Smooth muscle cell (in vitro differentiated cells): ENCODE measurements around the gene SLC28A2. TPM values are rescaled to one million over a fixed set of nuclear protein-coding genes. Genes with fewer than 3 reads are reported as not detected.

Source experiments
- DNase-seq: peaks from one replicate; lab custom pipeline; 2025; ENCODE audit not compliant: unreplicated experiment; lab: John Stamatoyannopoulos, UW
- H2AFZ ChIP-seq: fragments of 200-600 bp; sonication (generic); 2 replicates; pipeline ENCODE4 v1.6.0; 2016; ENCODE audit warnings: antibody characterized with exemption, low read depth, mild to moderate bottlenecking
- H3F3A ChIP-seq: fragments of 200-600 bp; sonication (generic); 2 replicates; pipeline ENCODE4 v1.6.0; 2017; ENCODE audit warnings: antibody characterized with exemption, low read depth
- H3K27ac ChIP-seq: fragments of 200-600 bp; sonication (generic); 2 replicates; pipeline ENCODE4 v1.5.1; 2016; ENCODE audit warnings: low read depth, mild to moderate bottlenecking
- H3K27me3 ChIP-seq: fragments of 200-600 bp; sonication (generic); 2 replicates; pipeline ENCODE4 v1.6.1; 2016; ENCODE audit warnings: low read depth, mild to moderate bottlenecking
- H3K36me3 ChIP-seq: fragments of 200-600 bp; sonication (generic); 2 replicates; pipeline ENCODE4 v1.5.1; 2016; ENCODE audit warnings: low read depth
- H3K4me1 ChIP-seq: fragments of 200-600 bp; sonication (generic); 2 replicates; pipeline ENCODE4 v1.5.1; 2016; ENCODE audit warnings: low read depth
- H3K4me2 ChIP-seq: fragments of 200-600 bp; sonication (generic); 2 replicates; pipeline ENCODE4 v1.6.0; 2016; ENCODE audit warnings: mild to moderate bottlenecking
- H3K4me3 ChIP-seq: fragments of 200-600 bp; sonication (generic); 2 replicates; pipeline ENCODE4 v1.5.1; 2016; ENCODE audit warnings: mild to moderate bottlenecking
- H3K79me2 ChIP-seq: fragments of 200-600 bp; sonication (generic); 2 replicates; pipeline ENCODE4 v1.6.0; 2016; ENCODE audit warnings: low read depth, mild to moderate bottlenecking
- H3K9ac ChIP-seq: fragments of 200-600 bp; sonication (generic); 2 replicates; pipeline ENCODE4 v1.6.0; 2016; ENCODE audit warnings: low read depth
- H3K9me3 ChIP-seq: fragments of 200-600 bp; sonication (generic); replicated peaks from 2 replicates; pipeline ENCODE4 v1.5.1; 2016; ENCODE audit warnings: low read depth
- H4K20me1 ChIP-seq: fragments of 200-600 bp; sonication (generic); 2 replicates; pipeline ENCODE4 v1.6.0; 2016; ENCODE audit warnings: low read depth
- WGBS: methylation state at CpG from one replicate; pipeline ENCODE4 v1.1.7; 2016; ENCODE audit warnings: low lambda C conversion rate; 5-methylcytosine and 5-hydroxymethylcytosine counted together
- polyA plus RNA-seq: library from polyadenylated mRNA; unstranded; fragments of >200 nt; fragmentation: Nextera tagmentation; extraction: Ambion mirVana; gene quantifications from 2 replicates; pipeline ENCODE4 v1.2.1, GENCODE V29; 2016
- total RNA-seq: library from RNA; depleted of rRNA; stranded (reverse); fragments of >200 nt; gene quantifications from 2 replicates; pipeline ENCODE4 v1.2.3, GENCODE V29; 2014
- TF ChIP-seq, protein P1 (sequence below): fragments of 200-600 bp; sonication (generic); IDR thresholded peaks from 2 replicates; pipeline ENCODE4 v1.5.1; 2017; ENCODE audit warnings: borderline replicate concordance, mild to moderate bottlenecking, antibody characterized with exemption; ENCODE audit not compliant: insufficient read depth, poor library complexity, severe bottlenecking

Gene SLC28A2
- total and polyA plus RNA-seq, 2 experiments from 2014 or later, result not detected

GRCh38 chr15:45268135-45268534 is 16.1 kb downstream of the SLC28A2 start:
- H3F3A ChIP-seq, result no peaks in the 10 kb centered on the region
- no peaks in the 10 kb centered on the region for H3K36me3 ChIP-seq
- H3K27ac ChIP-seq, result no peak overlapping the region
- TF ChIP-seq, protein P1, sequence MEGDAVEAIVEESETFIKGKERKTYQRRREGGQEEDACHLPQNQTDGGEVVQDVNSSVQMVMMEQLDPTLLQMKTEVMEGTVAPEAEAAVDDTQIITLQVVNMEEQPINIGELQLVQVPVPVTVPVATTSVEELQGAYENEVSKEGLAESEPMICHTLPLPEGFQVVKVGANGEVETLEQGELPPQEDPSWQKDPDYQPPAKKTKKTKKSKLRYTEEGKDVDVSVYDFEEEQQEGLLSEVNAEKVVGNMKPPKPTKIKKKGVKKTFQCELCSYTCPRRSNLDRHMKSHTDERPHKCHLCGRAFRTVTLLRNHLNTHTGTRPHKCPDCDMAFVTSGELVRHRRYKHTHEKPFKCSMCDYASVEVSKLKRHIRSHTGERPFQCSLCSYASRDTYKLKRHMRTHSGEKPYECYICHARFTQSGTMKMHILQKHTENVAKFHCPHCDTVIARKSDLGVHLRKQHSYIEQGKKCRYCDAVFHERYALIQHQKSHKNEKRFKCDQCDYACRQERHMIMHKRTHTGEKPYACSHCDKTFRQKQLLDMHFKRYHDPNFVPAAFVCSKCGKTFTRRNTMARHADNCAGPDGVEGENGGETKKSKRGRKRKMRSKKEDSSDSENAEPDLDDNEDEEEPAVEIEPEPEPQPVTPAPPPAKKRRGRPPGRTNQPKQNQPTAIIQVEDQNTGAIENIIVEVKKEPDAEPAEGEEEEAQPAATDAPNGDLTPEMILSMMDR, result no peak
- no peak overlapping the region for H3K9ac ChIP-seq
- H2AFZ ChIP-seq, result no peak overlapping the region
- 58% methylated on average over 2 of the region's 2 CpGs for WGBS
- no peaks in the 10 kb centered on the region for H3K27me3 ChIP-seq
- no peak overlapping the region for H3K4me3 ChIP-seq
- no peaks in the 10 kb centered on the region for H4K20me1 ChIP-seq
- no peaks in the 10 kb centered on the region for H3K79me2 ChIP-seq
- no peak for DNase-seq
- H3K9me3 ChIP-seq, result no peaks in the 10 kb centered on the region
- no peak overlapping the region for H3K4me2 ChIP-seq
- H3K4me1 ChIP-seq, result no peaks in the 10 kb centered on the region

GRCh38 chr15:45274636-45275380 is 22.8 kb downstream of the SLC28A2 start:
- WGBS, result 75% methylated on average over 5 of the region's 5 CpGs
- no peaks in the 10 kb centered on the region for H4K20me1 ChIP-seq
- no peaks in the 10 kb centered on the region for H3K27me3 ChIP-seq
- H3K4me2 ChIP-seq, result no peak overlapping the region
- no peaks in the 10 kb centered on the region for H3K36me3 ChIP-seq
- H3K27ac ChIP-seq, result no peak overlapping the region
- TF ChIP-seq, protein P1, result no peak
- H3K4me1 ChIP-seq, result no peaks in the 10 kb centered on the region
- no peak overlapping the region for H2AFZ ChIP-seq
- H3K79me2 ChIP-seq, result no peaks in the 10 kb centered on the region
- H3K9ac ChIP-seq, result no peak overlapping the region
- H3K4me3 ChIP-seq, result no peak overlapping the region
- H3K9me3 ChIP-seq, result no peaks in the 10 kb centered on the region
- DNase-seq, result no peak
- H3F3A ChIP-seq, result no peaks in the 10 kb centered on the region

DNA sequence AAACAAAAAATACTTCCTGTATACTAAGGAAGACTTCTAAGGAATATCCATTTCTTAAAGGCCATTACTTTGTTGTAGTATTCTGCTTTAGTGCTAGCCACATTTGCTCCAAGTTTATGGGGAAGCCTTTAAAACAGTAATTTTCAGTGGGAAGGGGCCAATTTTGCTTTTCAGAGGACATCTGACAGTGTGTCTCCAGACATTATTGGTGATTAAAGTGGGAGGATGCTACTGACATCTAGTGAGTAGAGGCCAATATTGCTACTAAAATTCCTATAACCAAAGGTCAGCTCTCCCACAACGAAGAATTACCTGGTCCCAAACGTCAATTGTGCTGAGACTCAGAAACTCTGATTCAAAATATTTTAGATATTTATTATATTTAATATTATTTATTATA is 24.8 kb downstream of the SLC28A2 start:
- Histone ChIP-seq H3K4me2 (no peak overlapping the region), H2AFZ (no peak overlapping the region), H4K20me1 (no peaks in the 10 kb centered on the region), H3K27me3 (no peaks in the 10 kb centered on the region), H3F3A (no peaks in the 10 kb centered on the region), H3K36me3 (no peaks in the 10 kb centered on the region), H3K4me1 (no peaks in the 10 kb centered on the region), H3K4me3 (no peak overlapping the region), H3K27ac (no peak overlapping the region), H3K9me3 (no peaks in the 10 kb centered on the region), H3K79me2 (no peaks in the 10 kb centered on the region), H3K9ac (no peak overlapping the region)
- 37% methylated on average over 2 of the region's 2 CpGs for WGBS
- TF ChIP-seq, protein P1, result no peak
- DNase-seq, result no peak

DNA sequence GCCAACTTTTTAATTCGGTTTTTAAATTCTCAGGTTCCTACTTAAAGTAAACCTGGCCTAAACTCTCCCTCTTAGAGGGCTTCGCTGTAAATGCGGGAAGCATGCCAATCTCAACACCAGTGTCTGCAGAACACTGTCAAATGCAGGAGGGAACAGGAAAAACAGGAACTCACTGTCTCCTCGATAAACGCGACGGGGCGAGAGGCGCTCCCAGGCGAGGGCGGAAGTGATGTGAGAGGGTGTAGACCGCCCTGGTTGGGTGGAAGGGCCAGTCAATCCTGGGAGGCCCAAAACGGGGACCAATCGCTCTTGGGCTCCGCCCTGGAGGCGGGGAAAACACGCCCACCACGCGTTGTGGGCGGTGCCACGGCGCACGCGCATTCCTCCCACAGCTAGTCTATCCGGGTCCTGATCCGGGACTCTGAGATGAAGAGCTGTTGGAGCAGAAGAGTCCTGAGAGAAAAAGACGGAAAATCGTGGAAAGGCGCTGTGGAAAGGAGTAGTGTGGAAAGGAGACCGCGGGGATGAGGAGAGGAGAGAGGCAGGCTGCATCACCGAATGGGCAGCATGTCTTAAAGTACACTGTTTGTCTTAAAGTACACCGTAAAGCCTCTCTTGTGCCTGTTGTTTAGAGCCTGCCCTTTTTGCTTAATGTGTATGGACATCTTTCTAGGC is 27.1 kb downstream of the SLC28A2 start:
- 11% methylated on average over 33 of the region's 33 CpGs for WGBS
- no peaks in the 10 kb centered on the region for H3F3A ChIP-seq
- peak overlapping the region; percentile 86 for H3K4me2 ChIP-seq
- H4K20me1 ChIP-seq, result no peaks in the 10 kb centered on the region
- H3K9ac ChIP-seq, result peak overlapping the region; percentile 64
- TF ChIP-seq, protein P1, result no peak
- H2AFZ ChIP-seq, result peak overlapping the region; percentile 90
- H3K4me1 ChIP-seq, result no peaks in the 10 kb centered on the region
- no peaks in the 10 kb centered on the region for H3K36me3 ChIP-seq
- no peaks in the 10 kb centered on the region for H3K79me2 ChIP-seq
- H3K9me3 ChIP-seq, result no peaks in the 10 kb centered on the region
- peak overlapping the region; percentile 63 for H3K27ac ChIP-seq
- peak; percentile 63 for DNase-seq
- H3K27me3 ChIP-seq, result no peaks in the 10 kb centered on the region
- peak overlapping the region; percentile 60 for H3K4me3 ChIP-seq
